ENCODE data around the gene DYNLT4.
"Not testable (repeated sequence)": the region's sequence is repeated elsewhere in the genome, so short reads cannot be mapped to it uniquely, and the experiment has no call there.

The DYNLT4 gene

DNA sequence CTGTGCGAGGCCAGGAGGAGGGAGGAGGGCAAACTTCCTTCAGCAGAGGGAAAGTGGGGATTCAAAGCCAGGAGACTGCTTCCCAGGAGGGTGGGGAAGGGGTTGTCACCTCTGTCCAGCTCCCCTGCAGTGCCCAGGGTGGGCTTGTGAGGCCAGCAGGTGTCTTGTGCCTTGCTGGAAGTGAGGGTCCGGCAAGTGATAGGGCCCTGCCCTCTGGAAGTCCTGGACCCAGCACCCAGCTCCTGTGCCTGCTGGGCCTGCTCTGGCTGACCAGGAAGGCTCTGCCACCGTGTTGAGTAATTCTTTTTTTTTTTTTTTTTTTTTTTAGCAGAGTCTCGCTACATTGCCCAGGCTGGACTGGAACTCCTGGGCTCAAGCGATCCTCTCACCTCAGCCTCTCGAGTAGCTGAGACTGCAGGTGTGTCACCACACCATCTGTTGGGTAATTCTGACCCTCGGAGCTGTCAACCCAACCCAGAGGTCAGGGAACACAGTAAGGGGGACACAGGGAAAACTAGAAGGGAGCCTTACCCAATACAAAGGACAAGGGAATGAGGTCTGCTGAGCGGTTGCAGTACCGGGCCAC, 20.2 kb downstream of the DYNLT4 start:
- no peak for DNase-seq

- DNase-seq: no peak
These were observed 20.9 kb downstream of the DYNLT4 start for GRCh38 chr1:44786138-44786840.

GRCh38 chr1:44785501-44786137, 21.5 kb downstream of the DYNLT4 start:
- DNase-seq: no peak

- DNase-seq: no peak
These were observed 22.1 kb downstream of the DYNLT4 start for GRCh38 chr1:44785029-44785380.

GRCh38 chr1:44784094-44785028, 22.8 kb downstream of the DYNLT4 start:
- DNase-seq: no peak

- DNase-seq: no peak
These were observed 23.5 kb downstream of the DYNLT4 start for GRCh38 chr1:44783697-44784093.

DNA sequence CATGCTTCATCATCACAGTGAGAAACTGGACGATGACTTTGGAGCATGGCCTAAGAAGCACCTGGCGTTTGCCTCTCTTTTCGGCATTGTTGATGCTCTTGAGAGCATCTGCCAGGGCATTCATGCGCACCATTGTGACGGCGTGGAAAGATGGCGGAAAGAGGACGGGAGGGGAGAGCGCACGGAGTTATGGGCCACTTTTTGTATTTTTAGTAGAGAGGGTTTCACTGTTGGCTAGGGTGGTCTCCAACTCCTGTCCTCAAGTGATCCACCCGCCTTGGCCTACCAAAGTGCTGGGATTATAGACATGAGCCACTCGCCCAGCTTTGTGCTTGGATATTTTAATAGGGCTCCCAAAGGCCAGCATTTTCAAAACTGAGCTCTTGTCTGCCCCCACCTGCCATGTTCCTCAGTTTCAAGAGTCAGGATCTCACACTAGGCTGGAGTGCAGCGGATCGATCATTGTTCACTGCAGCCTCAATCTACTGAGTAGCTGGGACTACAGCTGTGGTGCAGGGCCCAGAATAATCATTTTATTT, 26.5 kb downstream of the DYNLT4 start:
- no peak for DNase-seq

DNA sequence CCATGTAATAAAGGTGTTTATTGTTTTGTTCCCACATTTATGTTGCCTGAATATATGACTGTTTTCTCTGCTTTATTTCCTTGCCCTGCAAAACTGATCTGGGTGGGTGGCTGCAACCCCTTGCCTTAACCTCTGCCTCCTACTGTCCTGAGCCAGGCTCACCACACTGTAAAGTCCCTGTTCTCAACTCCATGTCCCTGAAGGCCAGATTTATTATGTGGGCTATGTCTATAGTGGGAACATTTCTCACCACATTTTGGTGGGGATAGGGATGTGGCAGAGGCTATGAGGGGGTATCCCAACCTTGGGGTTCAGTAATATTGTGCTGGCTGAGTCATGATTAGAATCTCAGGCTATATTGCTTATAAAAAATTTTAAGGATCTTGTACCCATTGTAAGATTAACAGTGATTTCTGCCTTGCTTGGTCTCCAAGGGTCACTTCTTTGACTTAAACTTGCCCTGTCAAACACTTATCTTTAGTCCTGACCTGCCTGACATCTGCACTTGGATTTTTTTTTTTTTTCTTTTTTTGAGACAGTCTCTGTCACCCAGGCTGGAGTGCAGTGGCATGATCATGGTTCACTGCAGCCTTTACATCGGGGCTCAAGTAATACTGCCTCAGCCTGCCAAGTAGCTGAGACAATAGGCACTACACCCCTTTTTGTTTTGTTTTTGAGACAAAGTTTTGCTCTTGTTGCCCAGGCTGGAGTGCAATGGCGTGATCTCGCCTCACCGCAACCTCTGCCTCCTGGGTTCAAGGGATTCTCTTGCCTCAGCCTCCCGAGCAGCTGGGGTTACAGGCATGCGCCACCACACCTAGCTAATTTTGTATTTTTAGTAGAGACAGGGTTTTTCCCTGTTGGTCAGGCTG, 28.2 kb downstream of the DYNLT4 start:
- DNase-seq: no peak

DNA sequence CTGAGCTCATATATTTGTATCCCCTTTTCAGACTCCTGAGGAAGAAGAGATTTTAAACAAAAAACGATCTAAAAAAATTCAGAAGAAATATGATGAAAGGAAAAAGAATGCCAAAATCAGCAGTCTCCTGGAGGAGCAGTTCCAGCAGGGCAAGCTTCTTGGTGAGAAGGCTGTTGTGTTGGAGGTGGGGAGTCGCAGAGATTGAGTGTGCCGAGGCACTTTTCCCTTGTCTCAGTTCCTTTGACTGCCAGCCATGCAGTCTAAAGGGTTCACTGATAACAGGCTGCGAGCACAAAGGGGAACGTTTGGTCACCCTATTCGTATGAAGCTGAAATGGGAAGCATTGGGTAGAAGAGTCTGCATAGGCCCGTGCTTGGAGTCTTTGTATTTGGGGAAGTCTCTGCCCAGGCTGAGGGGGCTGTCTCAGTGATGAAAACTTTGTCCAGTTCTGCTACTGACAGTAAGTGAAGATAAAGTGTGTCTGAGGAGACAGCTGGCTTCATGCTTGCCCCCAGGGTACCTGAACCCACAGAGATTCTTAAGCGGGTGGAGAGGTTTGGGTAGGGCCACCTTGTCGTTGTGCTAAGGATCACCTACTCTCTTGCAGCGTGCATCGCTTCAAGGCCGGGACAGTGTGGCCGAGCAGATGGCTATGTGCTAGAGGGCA, 29.0 kb downstream of the DYNLT4 start:
- peak; percentile 40 to 53 for DNase-seq

GRCh38 chr1:44777547-44777946, 29.6 kb downstream of the DYNLT4 start:
- DNase-seq: no peak

DNA sequence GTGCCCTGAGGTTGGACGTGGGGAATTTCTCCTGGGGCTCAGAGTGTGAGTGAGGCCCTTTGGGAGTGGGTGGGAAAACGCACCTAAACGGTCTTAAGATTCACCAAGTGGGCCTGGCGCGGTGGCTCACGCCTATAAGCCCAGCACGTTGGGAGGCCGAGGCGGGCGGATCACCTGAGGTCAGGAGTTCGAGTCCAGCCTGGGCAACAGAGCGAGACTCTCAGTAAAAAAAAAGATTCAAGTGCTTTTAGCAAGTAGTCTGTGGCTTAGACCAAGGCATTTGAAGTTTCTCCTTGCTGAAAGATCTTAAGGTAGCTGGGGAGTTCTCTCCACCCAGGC, 30.5 kb downstream of the DYNLT4 start:
- no peak for DNase-seq

DNA sequence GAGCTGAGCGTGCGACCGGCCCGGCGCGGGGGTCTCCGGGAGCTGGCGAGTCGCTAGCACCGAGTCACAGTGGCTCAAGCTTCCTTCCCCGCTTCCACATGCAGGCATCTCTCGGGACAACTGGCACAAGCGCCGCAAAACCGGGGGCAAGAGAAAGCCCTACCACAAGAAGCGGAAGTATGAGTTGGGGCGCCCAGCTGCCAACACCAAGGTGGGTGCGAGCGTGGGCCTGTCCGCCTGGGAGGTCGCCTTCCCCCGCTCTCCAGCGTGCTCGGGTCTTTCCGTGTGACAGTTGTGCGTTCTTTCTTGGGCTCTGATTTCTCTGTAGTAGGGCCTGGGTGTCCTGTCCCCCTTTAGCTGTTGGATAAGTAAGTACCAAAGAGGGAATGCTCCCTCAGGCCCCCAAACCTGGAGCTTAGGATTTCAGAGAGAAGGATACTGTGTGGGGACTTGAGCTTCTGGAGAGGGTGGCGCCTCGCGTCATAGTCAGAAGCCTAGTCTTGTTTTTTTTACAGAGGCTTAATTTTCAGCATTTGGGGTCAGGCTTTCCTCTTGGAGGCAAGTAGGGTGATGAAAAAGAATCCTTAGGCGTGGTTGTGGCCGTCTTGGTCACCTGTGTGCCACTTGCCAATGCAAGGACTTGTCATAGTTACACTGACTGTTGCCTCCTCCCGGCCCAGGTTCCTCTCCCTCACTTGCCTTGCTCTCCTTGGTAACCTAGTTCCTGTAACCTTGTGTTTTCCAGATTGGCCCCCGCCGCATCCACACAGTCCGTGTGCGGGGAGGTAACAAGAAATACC, 31.0 kb downstream of the DYNLT4 start:
- peak in 1 of 2 experiments; percentile 16 for DNase-seq

GRCh38 chr1:44775078-44775929, 31.8 kb downstream of the DYNLT4 start, which contains the start of gene RPS8:
RPS8 (plus strand) TSS chr1:44775540; CDS start chr1:44775597, 57 bp downstream.
- DNase-seq: peak; percentile 84 to 88

- DNase-seq: not testable (repeated sequence)
These were observed 40.7 kb downstream of the DYNLT4 start for GRCh38 chr1:44766421-44766820.

GRCh38 chr1:44760876-44761275, 46.3 kb downstream of the DYNLT4 start:
- no peak for DNase-seq

DNA sequence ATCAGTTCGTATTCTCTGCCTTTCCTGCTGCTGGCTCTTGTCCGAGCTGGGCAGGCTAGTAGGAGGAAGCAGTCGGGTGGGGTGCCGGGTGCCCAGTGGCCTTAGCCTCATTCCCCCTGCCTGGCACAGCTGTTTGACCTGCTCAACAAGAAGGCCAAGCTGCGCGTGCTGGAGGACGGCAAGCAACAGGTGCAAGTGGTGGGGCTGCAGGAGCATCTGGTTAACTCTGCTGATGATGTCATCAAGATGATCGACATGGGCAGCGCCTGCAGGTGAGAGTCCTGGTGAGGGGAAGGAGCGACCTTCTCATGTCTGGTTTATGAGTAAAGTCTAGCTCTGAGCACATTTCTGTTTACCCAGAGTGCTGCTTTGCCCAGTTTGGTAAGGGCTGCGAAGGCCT, 48.1 kb downstream of the DYNLT4 start:
- no peak for DNase-seq

GRCh38 chr1:44757420-44757819, 49.7 kb downstream of the DYNLT4 start:
- DNase-seq: no peak
